PC-9 (cell line): ENCODE results near the gene RTP2. TPM values are rescaled to one million over a fixed set of nuclear protein-coding genes. Genes with fewer than 3 reads are reported as not detected.
A peak's percentile ranks its signal among the peaks of the same experiment; 100 is the strongest.

Experiments used
- BruUV-seq: library from RNA; stranded (reverse); fragments of 400-500 nt; replicated peaks from 2 replicates; lab custom pipeline; 2021; lab: Mats Ljungman, UMichigan
- CTCF ChIA-PET: fragments of 300-600 bp; sonication (Branson Sonifier 250); formaldehyde crosslinking; loops from one replicate; lab custom pipeline; 2022; ENCODE audit warnings: antibody characterized with exemption; lab: Charles Lee
- POLR2A ChIA-PET: fragments of 300-600 bp; sonication (Branson Sonifier 250); formaldehyde crosslinking; loops from one replicate; lab custom pipeline; 2022; ENCODE audit warnings: antibody characterized with exemption; ENCODE audit not compliant: unreplicated experiment; lab: Charles Lee
- DNase-seq, 2 experiments: peaks; one replicate each; pipeline versions ENCODE4 v3.0.0 to v3.0.0-alpha.2; 2015 to 2022; ENCODE audit warnings: mixed read lengths in 1 of 2
- H2AFZ ChIP-seq: fragments of 200-600 bp; sonication (generic); 2 replicates; pipeline ENCODE4 v1.8.1; 2017; ENCODE audit warnings: antibody characterized with exemption
- H3F3A ChIP-seq: fragments of 200-600 bp; sonication (generic); 2 replicates; pipeline ENCODE4 v1.8.1; 2017; ENCODE audit warnings: antibody characterized with exemption, mild to moderate bottlenecking, low read depth; ENCODE audit not compliant: insufficient read depth
- H3K27ac ChIP-seq: fragments of 200-600 bp; sonication (generic); 2 replicates; pipeline ENCODE4 v1.6.1; 2016; ENCODE audit warnings: mixed run types
- H3K27me3 ChIP-seq: fragments of 200-600 bp; sonication (generic); 2 replicates; pipeline ENCODE4 v1.6.1; 2016; ENCODE audit warnings: low read depth, mixed run types; ENCODE audit not compliant: insufficient read depth
- H3K36me3 ChIP-seq: fragments of 200-600 bp; sonication (generic); 2 replicates; pipeline ENCODE4 v1.6.1; 2016; ENCODE audit warnings: low read depth, mixed run types
- H3K4me1 ChIP-seq: fragments of 200-600 bp; sonication (generic); replicated peaks from 2 replicates; pipeline ENCODE4 v1.6.1; 2016; ENCODE audit warnings: mixed run types; ENCODE audit not compliant: insufficient read depth
- H3K4me2 ChIP-seq: fragments of 200-600 bp; sonication (generic); 2 replicates; pipeline ENCODE4 v1.6.1; 2017; ENCODE audit warnings: mixed run types
- H3K4me3 ChIP-seq: fragments of 200-600 bp; sonication (generic); 2 replicates; pipeline ENCODE4 v1.6.1; 2016; ENCODE audit warnings: mixed run types
- H3K79me2 ChIP-seq: fragments of 200-600 bp; sonication (generic); 2 replicates; pipeline ENCODE4 v1.6.1; 2017; ENCODE audit warnings: low read depth, mixed run types
- H3K9me2 ChIP-seq: fragments of 200-600 bp; sonication (generic); 2 replicates; pipeline ENCODE4 v1.8.1; 2017; ENCODE audit warnings: mild to moderate bottlenecking; ENCODE audit not compliant: insufficient read depth
- H3K9me3 ChIP-seq: fragments of 200-600 bp; sonication (generic); 2 replicates; pipeline ENCODE4 v1.8.1; 2016; ENCODE audit warnings: low read depth; ENCODE audit not compliant: insufficient read depth
- H4K20me1 ChIP-seq: fragments of 200-600 bp; sonication (generic); 2 replicates; pipeline ENCODE4 v1.8.1; 2017; ENCODE audit not compliant: insufficient read depth
- EZH2 ChIP-seq: fragments of 200-600 bp; sonication (generic); IDR thresholded peaks from 2 replicates; pipeline ENCODE4 v1.8.0; 2017; ENCODE audit warnings: antibody characterized with exemption, low read depth
- intact Hi-C: fragments of 100-400 bp; cut with micrococcal nuclease; formaldehyde crosslinking; loops from one replicate; pipeline ENCODE4 v1.10.0; 2022; ENCODE audit not compliant: unreplicated experiment
- total RNA-seq: library from RNA; stranded (reverse); gene quantifications from 2 replicates; pipeline ENCODE4 v1.2.3, GENCODE V29; 2021
- TF ChIP-seq, protein P1 (sequence below): fragments of 200-600 bp; sonication (generic); conservative IDR thresholded peaks from 2 replicates; pipeline ENCODE4 v1.6.1; 2017; ENCODE audit warnings: mixed run types, antibody characterized with exemption, mild to moderate bottlenecking, moderate library complexity

Gene RTP2
- total RNA-seq, 1 experiment from 2014 or later: not detected

DNA sequence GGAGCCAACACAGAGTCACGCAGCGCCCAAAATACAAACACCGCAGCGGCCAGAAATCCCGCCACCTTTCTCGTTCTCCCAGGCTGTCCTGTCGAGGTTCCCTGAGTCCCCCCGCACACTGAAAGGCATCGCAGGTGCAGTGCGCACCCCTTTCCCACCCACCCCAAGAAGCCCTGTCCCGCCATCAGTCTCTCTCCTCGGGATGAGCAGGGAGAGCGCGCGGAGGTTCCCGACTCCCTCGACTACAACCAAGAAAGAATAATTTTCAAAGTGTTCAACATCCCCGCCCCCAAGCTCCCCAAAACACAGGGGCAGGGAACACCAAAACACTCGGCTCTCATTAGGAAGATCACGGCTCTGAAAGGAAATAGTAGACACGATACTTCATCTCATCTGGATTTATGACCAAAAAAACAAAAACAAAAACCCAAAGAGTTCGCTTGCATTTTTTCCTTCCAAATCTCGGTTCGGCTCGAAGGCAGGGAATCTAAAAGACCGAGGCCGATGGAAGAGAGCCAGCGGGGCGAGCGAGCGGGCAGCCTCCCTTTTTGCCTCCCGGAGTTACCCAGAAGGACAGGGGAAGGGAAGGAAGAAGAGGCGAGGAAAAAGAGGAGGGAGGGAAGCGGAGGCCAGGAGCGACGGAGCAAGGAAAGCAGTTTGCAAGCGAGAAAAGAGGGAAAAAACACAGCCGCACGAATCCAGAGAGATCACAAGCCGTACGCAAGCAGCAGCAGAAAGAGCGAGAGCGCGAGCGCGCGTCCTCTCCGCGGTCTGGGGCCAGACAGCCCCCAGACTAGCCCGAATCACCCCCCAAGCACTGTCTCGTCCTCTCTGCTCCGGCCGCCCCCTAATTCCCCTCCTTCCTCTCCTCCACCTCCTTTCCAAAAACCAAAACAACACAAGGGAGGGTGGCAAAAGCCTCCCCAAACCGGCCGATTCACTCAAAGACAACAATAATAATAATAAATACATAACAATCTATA is 42.1 kb upstream of the RTP2 start:
- ChIA-PET POLR2A (interaction anchor here (0.6 to 2.5 kb wide), 10 partner anchors 211 to 1377 kb away, joined by 3 to 37 read pairs (median 3); partner anchors contain the start of gene RPL39L), CTCF (interaction anchor here (0.6 to 1.4 kb wide), 8 partner anchors 293 to 1212 kb away, joined by 3 to 10 read pairs (median 4); partner anchors contain the start of gene LPP)
- TSS peak; percentile 89 for BruUV-seq
- peak in 1 of 2 experiments; percentile 40 for DNase-seq
- Histone ChIP-seq H3F3A (peaks cover 21% of the 10 kb centered on the region; the same call in 1 of the 2 replicates), H3K79me2 (peaks cover 76% of the 10 kb centered on the region), H2AFZ (peak overlapping the region; percentile 69), H3K36me3 (peaks cover 2% of the 10 kb centered on the region; the same call in 1 of the 2 replicates), H3K27ac (peak overlapping the region; percentile 94), H3K4me2 (peak overlapping the region; percentile 99), H3K9me3 (no peaks in the 10 kb centered on the region), H3K27me3 (no peaks in the 10 kb centered on the region), H3K4me3 (peak overlapping the region; percentile 88), H3K4me1 (peaks cover 49% of the 10 kb centered on the region), H3K9me2 (no peaks in the 10 kb centered on the region), H4K20me1 (peaks cover 16% of the 10 kb centered on the region)
- intact Hi-C loops: loop anchor here (1.0 to 10.0 kb wide), 15 partner anchors 211 to 1648 kb away; no protein-coding TSS in a partner anchor
- TF ChIP-seq, protein P1, sequence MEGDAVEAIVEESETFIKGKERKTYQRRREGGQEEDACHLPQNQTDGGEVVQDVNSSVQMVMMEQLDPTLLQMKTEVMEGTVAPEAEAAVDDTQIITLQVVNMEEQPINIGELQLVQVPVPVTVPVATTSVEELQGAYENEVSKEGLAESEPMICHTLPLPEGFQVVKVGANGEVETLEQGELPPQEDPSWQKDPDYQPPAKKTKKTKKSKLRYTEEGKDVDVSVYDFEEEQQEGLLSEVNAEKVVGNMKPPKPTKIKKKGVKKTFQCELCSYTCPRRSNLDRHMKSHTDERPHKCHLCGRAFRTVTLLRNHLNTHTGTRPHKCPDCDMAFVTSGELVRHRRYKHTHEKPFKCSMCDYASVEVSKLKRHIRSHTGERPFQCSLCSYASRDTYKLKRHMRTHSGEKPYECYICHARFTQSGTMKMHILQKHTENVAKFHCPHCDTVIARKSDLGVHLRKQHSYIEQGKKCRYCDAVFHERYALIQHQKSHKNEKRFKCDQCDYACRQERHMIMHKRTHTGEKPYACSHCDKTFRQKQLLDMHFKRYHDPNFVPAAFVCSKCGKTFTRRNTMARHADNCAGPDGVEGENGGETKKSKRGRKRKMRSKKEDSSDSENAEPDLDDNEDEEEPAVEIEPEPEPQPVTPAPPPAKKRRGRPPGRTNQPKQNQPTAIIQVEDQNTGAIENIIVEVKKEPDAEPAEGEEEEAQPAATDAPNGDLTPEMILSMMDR: no peak
- no peak for TF ChIP-seq EZH2

DNA sequence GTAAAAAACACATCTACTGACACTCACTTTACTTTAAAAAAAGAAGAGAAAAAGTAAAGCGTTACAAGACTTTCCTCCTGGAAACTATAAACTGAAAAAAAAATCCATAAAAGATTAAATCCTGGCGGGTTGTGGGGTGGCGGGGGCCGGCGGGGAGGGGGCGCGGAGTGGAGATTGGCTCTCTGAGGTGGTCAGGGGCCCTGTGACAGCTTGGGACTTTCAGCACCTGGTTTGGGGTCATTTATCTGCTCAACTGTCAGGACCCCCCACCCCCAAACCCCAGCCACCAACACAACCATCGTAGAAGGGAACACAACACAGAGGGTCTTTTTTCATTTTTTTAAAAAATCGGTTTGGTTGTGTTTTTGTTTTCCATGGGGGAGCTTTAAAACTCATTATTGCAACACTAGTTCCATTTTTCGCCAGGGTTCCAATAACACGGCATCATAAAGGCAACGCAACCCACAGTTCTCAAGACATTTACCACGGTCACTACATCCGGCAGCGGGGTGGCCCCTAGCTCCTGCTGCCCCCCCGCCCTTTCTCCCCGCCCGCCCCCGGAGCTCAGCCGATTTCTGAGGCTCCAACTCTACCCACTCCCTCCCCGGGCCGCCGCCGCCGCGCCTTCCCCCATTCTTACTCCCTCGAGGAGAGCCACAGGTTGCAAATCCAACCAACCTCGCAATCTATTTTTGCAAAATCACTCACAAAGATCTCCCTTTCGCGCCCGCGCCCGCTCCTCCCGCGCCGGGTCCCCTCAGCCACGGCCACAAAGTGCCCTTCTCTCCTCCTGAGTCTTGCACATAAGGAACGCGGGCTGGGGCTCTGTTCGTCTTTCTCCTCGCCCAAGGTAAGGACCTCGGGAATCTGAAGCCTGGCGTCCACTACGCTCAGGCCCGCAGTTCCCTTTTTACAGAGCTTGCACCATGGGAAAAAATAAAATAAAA is 41.1 kb upstream of the RTP2 start:
- intact Hi-C loops: loop anchor here (1.0 to 10.0 kb wide), 7 partner anchors 551 to 1649 kb away; no protein-coding TSS in a partner anchor
- POLR2A ChIA-PET: interaction anchor here (0.6 kb wide), 2 partner anchors 901 to 1209 kb away, joined by 3 to 10 read pairs; no protein-coding TSS in a partner anchor
- CTCF ChIA-PET: interaction anchor here (0.6 to 1.1 kb wide), 7 partner anchors 421 to 1213 kb away, joined by 3 to 6 read pairs (median 4); no protein-coding TSS in a partner anchor
- Histone ChIP-seq H3K9me3 (no peaks in the 10 kb centered on the region), H3K9me2 (no peaks in the 10 kb centered on the region), H3F3A (peaks cover 25% of the 10 kb centered on the region; the same call in 1 of the 2 replicates), H2AFZ (peak overlapping the region; percentile 69), H3K27me3 (no peaks in the 10 kb centered on the region), H3K4me3 (peak overlapping the region; percentile 88), H3K4me1 (peaks cover 47% of the 10 kb centered on the region), H3K27ac (peak overlapping the region; percentile 94), H3K4me2 (peak overlapping the region; percentile 99), H4K20me1 (peaks cover 23% of the 10 kb centered on the region), H3K36me3 (peaks cover 5% of the 10 kb centered on the region; the same call in 1 of the 2 replicates), H3K79me2 (peaks cover 86% of the 10 kb centered on the region)
- no TSS peak for BruUV-seq
- no peak for TF ChIP-seq EZH2
- TF ChIP-seq, protein P1: no peak
- peak in 1 of 2 experiments; percentile 42 for DNase-seq
